Activated CD4-positive, alpha-beta T cell treated with anti-CD3 and anti-CD28 coated beads for 24 hours (primary cell): ENCODE measurements around the gene HIF3A.

ENCODE experiments used
- DNase-seq, 2 donors: peaks; one replicate each; pipeline ENCODE4 v3.0.0-alpha.2; 2020; ENCODE audit warnings: low read depth in 2 of 2

HIF3A gene

DNA sequence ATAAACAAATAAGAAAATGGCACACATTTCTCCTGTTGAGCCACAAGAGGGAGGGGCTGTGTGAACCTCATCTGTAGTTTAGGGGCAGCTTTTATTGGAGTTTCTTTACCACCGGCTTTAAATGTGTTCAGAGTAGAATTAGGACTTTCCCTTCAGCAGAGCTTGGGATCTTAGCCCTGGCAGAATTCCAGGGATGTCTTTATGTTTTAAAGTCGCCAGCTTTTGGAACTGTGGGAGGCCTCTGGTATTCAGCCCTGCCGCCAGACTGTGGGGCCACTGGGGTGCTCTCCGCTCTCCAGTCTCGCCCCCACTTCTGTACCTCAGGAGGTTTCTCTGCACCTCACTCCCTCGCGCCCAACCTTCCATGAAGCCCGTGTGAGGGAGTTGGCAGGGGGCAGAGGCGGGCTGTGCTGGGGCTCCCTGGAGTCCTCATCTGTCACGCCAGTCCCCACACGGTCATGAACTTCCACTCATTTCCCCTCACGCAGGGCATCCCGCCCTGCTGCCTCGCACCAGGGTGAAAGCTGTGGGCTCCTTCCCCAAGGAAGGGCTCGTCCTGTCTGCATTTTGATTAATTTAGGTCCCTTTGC is 85.0 kb downstream of the HIF3A start:
- DNase-seq: no peak

DNA sequence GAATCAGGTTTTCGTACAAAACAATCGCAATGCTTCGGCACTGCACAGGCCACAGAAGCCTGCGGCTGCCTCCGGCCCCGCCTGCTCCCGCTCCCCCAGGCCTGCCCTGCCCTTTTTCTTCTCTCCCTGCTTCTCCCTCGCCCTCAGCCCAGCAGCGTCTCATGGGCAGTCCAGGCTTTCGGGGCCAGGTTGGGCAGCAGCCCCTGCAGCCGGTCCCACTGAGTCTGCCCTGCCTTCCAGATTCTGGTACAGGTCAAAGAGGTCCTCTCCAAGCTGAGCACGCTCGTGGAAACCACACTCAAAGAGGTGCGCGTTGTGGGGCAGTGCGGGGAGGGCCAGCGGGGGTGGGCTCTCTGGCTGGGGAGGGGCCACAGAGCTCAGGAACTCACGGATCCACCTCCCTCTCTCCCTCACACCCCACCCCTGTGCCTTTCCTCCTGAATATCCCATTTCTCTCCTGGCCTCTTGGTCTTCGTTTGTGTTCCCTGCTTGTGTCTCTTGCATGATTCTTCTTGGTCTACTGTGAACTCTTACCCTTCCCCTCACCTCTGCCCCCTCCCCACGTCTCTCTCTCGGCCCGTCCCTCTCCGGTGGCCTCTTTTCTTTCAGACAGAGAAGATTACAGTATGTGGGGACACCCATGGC is 86.5 kb downstream of the HIF3A start:
- no peak for DNase-seq

DNA sequence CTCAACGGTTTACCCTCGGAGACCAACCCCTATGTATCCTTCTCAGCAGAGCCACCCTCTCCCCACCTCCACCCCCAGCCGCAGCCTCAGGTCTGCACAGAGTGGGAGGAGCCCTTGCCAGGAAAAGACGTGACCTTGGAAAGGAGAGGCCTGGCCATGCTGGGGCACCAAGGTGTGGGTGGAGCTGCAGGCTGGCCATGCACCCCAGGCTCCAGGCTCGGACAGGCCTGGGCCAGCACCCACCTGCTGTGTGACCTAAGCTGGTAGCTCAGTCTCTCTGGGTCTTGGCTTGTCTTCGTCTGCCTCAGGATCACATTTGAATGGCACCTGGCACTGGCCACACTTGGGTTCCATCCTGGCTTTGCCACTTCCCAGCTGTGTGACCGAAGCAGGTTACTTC is 87.0 kb downstream of the HIF3A start:
- no peak for DNase-seq

DNA sequence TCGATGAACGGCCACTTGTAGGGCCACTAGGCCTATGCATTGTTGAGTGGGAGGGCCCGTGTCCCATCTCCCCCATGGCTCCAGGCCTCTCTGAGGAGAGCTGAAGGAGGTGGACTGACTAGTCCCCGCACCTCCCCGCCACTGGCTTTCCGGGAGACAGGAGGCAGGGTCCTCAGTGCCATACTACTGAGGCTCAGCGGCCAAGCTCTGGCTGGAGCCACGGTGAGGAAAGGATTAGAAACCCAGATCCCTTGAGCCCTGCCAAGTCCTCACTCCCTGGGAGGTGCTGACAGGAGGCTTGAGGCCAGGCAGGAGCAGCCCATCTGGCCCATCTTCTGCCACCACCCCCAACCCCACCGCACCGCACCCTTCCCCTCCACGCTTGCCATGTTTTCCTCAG is 87.6 kb downstream of the HIF3A start:
- DNase-seq: no peak

DNA sequence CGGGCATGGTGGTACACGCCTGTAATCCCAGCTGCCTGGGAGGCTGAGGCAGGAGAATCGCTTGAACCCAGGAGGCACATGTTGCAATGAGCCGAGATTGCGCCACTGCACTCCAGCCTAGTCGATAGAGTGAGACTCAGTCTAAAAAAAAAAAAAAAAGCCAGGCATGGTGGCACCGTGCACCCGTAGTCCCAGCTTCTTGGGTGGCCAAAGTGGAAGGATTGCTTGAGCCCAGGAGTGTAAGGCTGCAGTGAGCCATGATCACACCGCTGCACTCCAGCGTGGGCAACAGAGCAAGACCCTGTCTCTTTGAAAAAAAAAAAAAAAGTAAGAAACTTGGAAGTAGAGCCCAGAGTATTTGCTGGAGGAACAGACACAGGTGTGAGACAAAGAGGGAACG is 88.8 kb downstream of the HIF3A start:
- DNase-seq: no peak

DNA sequence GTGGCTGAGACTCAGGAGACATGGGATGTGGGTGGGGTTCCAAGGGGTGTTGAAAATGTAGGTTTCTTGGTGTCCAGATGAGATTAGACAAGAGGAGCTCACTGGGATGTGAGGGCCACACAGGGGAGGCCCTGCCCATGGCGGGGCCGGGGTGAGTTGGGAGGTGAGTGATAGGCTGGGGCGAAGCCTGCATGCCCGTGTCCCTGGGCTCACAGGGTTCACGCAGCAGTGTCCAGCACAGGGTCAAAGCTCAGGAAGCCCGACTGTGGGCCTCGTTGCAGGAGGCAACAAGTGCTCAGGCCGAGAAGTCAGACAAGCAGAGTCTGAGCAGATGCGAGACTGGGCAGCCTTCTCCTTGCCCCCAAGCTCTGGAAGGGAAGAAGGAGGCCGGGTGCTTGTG is 89.3 kb downstream of the HIF3A start:
- no peak for DNase-seq

DNA sequence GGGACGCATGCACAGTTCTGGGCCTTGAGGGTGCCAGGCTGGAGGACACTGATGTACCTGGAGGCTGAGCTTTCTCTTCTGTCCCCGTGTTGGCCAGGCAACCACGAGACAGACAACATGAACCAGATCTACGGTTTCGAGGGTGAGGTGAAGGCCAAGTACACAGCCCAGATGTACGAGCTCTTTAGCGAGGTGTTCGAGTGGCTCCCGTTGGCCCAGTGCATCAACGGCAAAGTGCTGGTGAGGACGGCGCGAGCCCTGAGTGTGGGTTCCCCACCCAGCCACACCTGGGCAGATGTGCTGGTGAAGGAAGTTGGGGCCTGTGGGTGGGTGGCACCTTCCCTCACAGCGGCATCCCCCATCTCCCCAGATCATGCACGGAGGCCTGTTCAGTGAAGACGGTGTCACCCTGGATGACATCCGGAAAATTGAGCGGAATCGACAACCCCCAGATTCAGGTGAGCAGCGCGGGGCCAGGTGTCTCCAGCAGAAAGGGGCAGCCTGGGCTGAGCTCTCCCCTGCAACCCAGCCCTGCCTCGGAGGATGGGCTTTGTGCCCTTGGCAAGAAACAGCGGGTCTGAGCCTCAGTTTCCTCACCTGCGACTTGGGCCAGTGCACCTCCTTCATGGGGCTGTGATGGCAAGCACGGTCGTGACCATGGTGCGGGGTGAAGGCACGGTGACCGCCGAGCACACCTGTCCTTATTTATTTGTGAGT is 90.3 kb downstream of the HIF3A start:
- DNase-seq: no peak

DNA sequence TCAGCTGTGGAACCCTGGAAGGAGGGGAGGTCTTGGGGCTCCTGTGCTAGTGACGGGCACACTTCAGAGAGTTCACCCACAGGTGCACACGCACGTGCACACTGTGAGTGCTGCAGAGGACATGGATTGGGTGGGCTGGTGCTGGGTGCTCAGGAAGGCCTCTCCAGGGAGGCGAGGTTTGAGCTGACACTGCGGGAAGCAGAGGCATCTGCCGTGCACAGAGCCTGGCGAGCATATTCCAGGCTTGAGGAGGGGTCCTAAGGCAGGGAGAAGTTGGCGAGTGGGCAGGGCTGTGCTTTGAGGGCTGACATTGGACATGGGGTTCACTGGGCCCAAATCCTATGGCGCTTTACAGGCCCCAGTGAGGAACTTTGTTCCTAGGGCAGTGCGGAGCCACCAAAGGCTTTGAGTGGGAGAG is 90.9 kb downstream of the HIF3A start:
- no peak for DNase-seq

DNA sequence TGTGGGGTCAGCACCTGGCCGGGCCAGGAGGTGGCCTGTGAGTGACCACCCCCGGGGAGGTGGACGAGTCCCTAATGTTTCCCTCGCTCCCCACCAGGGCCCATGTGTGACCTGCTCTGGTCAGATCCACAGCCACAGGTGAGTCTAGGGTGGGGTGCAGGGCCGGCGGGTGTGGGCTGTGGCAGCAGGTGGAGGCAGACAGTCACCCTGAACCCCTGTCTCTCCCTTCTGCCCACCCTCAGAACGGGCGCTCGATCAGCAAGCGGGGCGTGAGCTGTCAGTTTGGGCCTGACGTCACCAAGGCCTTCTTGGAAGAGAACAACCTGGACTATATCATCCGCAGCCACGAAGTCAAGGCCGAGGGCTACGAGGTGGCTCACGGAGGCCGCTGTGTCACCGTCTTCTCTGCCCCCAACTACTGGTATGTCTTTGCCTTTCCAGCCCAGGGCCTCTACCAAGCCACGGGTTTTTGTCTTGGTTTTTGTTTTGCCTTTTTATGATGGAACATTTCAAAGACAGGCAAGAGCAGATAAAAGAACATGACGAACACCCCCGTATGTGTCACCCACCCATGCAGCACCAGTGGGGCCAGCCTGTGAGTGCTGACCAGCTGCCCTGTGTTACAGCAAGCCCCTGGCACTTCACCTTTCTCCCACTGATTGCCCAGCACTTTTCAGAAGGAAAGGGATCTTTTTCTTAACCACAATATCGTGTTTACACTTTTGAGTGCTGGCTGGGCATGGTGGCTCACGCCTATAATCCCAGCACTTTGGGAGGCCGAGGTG is 91.7 kb downstream of the HIF3A start:
- no peak for DNase-seq

DNA sequence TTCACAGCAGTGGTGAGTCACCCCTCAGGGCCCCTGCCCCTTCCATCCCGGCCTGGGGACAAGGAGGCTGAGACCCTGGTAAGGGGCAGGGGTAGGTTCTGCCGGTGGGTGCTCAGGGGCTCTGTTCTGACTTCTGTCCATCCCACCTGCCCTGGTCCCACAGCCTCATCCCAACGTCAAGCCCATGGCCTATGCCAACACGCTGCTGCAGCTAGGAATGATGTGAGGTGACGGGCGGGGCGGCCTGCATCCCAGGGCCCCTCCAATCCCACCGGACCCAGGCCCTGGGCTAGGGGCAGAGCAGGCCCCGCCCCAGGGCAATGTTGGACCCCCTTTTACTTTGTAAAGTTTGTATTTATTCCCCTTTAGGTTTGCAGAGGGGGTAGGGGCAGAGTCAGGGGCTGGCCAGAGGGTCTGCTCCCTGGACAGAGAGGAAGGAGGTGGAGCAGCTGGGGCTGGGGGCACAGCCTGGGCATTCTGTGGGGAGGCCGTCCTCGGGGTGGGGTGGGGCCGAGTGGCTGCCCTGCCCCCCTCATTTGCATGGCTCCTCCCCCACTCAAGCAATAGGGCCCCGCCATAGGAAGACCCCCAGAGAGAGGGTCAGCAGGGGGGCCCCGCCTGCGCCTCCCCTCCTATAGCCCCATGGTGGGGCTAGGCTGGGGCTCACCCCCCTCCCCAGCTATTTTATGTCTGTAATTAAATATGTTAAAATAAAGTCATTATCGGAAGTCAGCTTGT is 93.4 kb downstream of the HIF3A start:
- no peak for DNase-seq

DNA sequence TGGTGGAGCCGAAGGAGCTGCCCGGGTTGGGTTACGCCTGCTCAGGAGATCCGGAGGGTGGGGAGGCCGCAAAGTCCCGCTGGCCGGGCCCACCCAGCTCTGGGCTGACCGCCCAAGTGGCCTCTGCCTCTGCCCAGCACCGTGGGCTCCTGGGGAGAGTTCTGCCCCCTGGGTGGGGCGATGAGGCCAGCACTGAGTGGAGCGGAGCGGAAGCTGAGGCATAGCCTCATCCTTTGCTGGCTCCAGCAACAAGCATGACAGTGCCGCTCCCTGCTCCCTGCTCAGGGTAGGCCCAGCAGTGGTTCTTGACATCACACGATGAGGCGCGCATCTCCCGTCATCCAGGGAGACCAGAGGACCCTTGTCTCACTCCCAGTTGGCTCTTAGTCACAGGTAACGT is 94.0 kb downstream of the HIF3A start:
- no peak for DNase-seq

DNA sequence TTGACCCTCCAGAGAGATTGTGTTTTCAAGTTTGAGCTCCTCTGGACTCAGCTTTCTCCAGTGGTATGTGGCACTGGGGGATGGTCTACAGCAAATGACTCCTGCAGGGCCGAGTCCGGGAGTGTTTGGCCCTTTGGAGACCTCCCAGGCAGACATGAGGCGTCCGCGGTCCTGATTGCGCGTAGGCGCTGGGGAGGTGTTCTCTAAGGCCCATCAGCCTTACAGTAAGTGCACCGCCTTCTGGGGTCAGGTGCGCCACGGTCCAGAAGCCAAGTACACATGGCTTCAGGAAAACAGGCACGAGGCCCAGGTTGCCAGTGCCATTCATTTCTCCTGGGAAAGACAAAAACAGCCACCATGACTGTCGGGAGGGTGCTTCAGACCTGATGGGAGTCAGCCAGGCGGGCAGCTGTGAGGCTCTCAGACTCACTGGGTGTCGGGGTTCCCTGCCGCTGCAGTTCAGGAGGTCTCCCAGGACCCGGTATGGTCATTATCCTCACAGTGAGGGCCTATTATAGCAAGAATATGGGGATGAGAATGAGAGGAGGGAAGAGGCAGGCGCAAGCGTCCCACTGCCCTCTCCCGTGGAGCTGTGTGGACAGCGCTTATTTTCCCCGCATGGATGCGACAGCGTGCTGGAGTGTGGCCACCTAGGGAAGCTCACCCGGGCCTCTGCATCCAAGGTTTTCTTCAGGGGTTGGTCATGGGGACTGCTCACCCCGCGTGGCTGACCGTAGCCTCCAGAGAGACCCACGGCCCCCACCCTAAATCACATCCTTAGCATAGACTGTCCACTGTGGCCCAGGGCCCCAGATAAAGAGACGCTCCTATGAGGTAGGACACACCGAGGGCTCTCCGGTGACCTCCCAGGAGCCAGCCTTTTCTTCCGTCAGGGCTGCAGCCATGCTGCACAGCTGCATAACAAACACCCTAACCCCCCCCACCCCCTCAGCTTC is 94.7 kb downstream of the HIF3A start:
- DNase-seq: no peak

DNA sequence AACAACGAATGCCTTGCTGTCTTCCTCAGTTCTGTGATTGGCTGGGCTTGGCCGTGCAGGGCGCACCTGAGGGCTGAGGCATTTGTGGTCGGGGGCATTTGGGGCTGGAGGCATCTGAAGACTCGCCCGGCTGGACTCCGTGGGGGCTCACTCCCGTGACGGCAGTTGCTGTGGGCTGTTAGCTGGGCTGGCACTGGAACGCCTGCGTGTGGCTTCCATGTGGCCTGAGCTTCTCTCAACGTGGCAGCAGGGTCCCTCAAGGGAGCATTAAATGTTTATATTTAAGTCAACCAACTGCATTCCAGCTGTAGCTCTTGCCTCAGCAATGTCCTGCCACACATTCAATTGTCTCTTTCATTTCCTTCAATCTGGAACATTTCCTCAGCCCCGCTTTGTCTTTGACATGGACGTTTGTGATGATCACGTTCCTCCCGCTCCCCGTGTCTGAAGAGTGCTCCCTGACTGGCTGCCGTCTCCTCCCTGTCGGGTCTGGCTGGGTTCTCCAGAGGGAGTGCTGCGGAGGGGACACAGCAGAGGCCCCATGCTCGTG is 95.5 kb downstream of the HIF3A start:
- no peak for DNase-seq

DNA sequence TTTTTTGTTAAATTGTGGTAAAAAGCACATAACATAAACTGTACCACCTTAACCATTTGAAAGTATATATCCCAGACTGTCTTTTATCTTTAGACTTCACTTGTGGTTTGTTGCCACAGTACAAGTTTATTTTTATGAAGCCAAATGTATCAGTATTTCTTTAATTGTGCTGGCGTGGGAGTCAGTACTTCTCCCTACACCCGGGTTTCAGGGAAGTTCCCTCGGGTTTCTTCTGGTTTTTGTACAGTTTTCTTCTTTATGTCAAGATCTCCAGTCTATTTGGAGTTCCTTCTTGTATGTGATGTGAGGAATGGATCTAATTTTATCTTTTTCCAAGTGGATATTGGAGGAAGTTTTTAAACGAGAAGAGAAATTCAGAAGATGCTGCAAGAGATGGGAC is 96.0 kb downstream of the HIF3A start:
- no peak for DNase-seq
